Natural killer cell (primary cell): ENCODE data around the gene DIAPH3. TPM values are rescaled to one million over a fixed set of nuclear protein-coding genes. Genes with fewer than 3 reads are reported as not detected.

ENCODE experiments used
- ATAC-seq, 3 donors: fragments of 150-1000 bp in 2 of 3; fragments of 200-7000 bp in 1 of 3; cut with Tn5 transposase; 1 replicate in 1 of 3; 2 replicates in 2 of 3; pipeline ENCODE4 v1.10.0; 2021; ENCODE audit warnings: mild to moderate bottlenecking in 2 of 3, moderate library complexity in 2 of 3
- DNase-seq, 2 donors: peaks; one replicate each; pipeline versions ENCODE4 v3.0.0 to v3.0.0-alpha.2; 2013 to 2021; ENCODE audit warnings: mixed read lengths in 1 of 2
- H3K27ac ChIP-seq: one replicate; pipeline ENCODE4 v1.5.1; 2013; ENCODE audit warnings: mild to moderate bottlenecking, low read length
- H3K27me3 ChIP-seq: one replicate; pipeline ENCODE4 v1.6.1; 2013; ENCODE audit warnings: low read length; ENCODE audit not compliant: control insufficient read depth, insufficient read depth
- H3K36me3 ChIP-seq: one replicate; pipeline ENCODE4 v1.6.1; 2013; ENCODE audit warnings: low read length; ENCODE audit not compliant: control insufficient read depth, insufficient read depth
- H3K4me1 ChIP-seq: one replicate; pipeline ENCODE4 v1.6.1; 2013; ENCODE audit warnings: low read length; ENCODE audit not compliant: control insufficient read depth, insufficient read depth
- H3K4me3 ChIP-seq: one replicate; pipeline ENCODE4 v1.5.1; 2013; ENCODE audit warnings: low read length
- H3K9me3 ChIP-seq: one replicate; pipeline ENCODE4 v1.6.1; 2013; ENCODE audit warnings: low read length; ENCODE audit not compliant: control insufficient read depth, insufficient read depth
- H3K27ac Mint-ChIP-seq, 2 donors: one replicate each; pipeline ENCODE4 v1.8.0; 2022; ENCODE audit warnings: mild to moderate bottlenecking in 2 of 2, mixed read lengths in 2 of 2, moderate library complexity in 1 of 2
- H3K27me3 Mint-ChIP-seq, 2 donors: one replicate each; pipeline ENCODE4 v1.8.0; 2022; ENCODE audit warnings: low read depth in 2 of 2, mixed read lengths in 2 of 2
- H3K36me3 Mint-ChIP-seq: one replicate; pipeline ENCODE4 v1.8.0; 2022; ENCODE audit warnings: mixed read lengths
- H3K4me1 Mint-ChIP-seq, 2 donors: one replicate each; pipeline ENCODE4 v1.8.0; 2022; ENCODE audit warnings: mixed read lengths in 2 of 2
- H3K4me3 Mint-ChIP-seq: one replicate; pipeline ENCODE4 v1.8.0; 2022; ENCODE audit warnings: mild to moderate bottlenecking, moderate library complexity, mixed read lengths
- H3K9me3 Mint-ChIP-seq, 2 donors: one replicate each; pipeline ENCODE4 v1.8.0; 2022; ENCODE audit warnings: mixed read lengths in 2 of 2
- CTCF ChIP-seq: fragments of 200-600 bp; IDR thresholded peaks from one replicate; pipeline ENCODE4 v1.8.0; 2022; ENCODE audit warnings: antibody characterized with exemption
- WGBS: methylation state at CpG from one replicate; pipeline ENCODE4 v1.1.7; 2013; ENCODE audit warnings: missing lambda C conversion rate; ENCODE audit not compliant: insufficient coverage; 5-methylcytosine and 5-hydroxymethylcytosine counted together
- intact Hi-C: fragments of 100-400 bp; cut with micrococcal nuclease; formaldehyde crosslinking; loops from one replicate; pipeline ENCODE4 v1.14.2; 2022
- total RNA-seq, 4 donors: library from RNA; stranded (reverse); fragments of 120-200 nt in 1 of 4; gene quantifications; one replicate each; pipeline versions ENCODE4 v1.2.3 to v1.2.4, GENCODE V29; 2013 to 2022

Gene DIAPH3
- total RNA-seq = 1 to 10 TPM in 1 of 3 donors, under 1 TPM in 2; 0.54 to 1.0 (median 0.98) TPM
- 0.50 TPM for total RNA-seq (2013)

- Mint-ChIP-seq H3K27ac (peak within 1 kb of the TSS; percentile 86 to 94), H3K9me3 (no peaks in the 10 kb centered on the region), H3K4me3 (peak within 1 kb of the TSS; percentile 94), H3K4me1 (peaks cover 21 to 27% of the 10 kb centered on the region in 2 donors), H3K36me3 (no peaks in the 10 kb centered on the region), H3K27me3 (peaks cover 5 to 8% of the 10 kb centered on the region in 2 donors)
- no peak for TF ChIP-seq CTCF
- Histone ChIP-seq H3K27me3 (no peaks in the 10 kb centered on the region), H3K9me3 (no peaks in the 10 kb centered on the region), H3K4me3 (peak within 1 kb of the TSS; percentile 71), H3K27ac (peak within 1 kb of the TSS; percentile 69), H3K4me1 (peaks cover 9% of the 10 kb centered on the region), H3K36me3 (no peaks in the 10 kb centered on the region)
- DNase-seq (peak; percentile 91 to 94), ATAC-seq (peak; percentile 99 to 100 (median 99))
- WGBS = 0% methylated on average over 54 of the region's 54 CpGs
- intact Hi-C loops = loop anchor here (1.0 kb wide), 1 partner anchor 233 kb away; no protein-coding TSS in a partner anchor
Measured at GRCh38 chr13:60163478-60164233, at the start of gene DIAPH3. Gene DIAPH3, minus strand, starts transcription at chr13:60163928. Its CDS starts 162 bp downstream, at chr13:60163766.

- H3K27me3 ChIP-seq = peaks cover under 1% of the 10 kb centered on the region
- intact Hi-C loops = no loop called here
- H3K36me3 ChIP-seq = no peaks in the 10 kb centered on the region
- H3K9me3 ChIP-seq = no peaks in the 10 kb centered on the region
- Mint-ChIP-seq H3K27me3 (peaks cover 8 to 23% of the 10 kb centered on the region in 2 donors), H3K36me3 (no peaks in the 10 kb centered on the region), H3K4me3 (no peak overlapping the region), H3K9me3 (peaks cover 0 to 2% of the 10 kb centered on the region in 2 donors), H3K4me1 (peaks cover 5 to 6% of the 10 kb centered on the region in 2 donors), H3K27ac (no peak overlapping the region)
- DNase-seq (no peak), ATAC-seq (no peak)
- WGBS = no CpG with 5 or more reads among the region's 1 CpG
- no peaks in the 10 kb centered on the region for H3K4me1 ChIP-seq
- H3K4me3 ChIP-seq = no peak overlapping the region
- TF ChIP-seq CTCF = no peak
- no peak overlapping the region for H3K27ac ChIP-seq
Measured at GRCh38 chr13:60213236-60213744, 49.6 kb upstream of the DIAPH3 start.

- DNase-seq (no peak), ATAC-seq (no peak)
- Histone ChIP-seq H3K27ac (no peak overlapping the region), H3K4me3 (no peak overlapping the region), H3K36me3 (no peaks in the 10 kb centered on the region), H3K27me3 (peaks cover 5% of the 10 kb centered on the region), H3K9me3 (no peaks in the 10 kb centered on the region), H3K4me1 (no peaks in the 10 kb centered on the region)
- Mint-ChIP-seq H3K4me3 (no peak overlapping the region), H3K4me1 (no peaks in the 10 kb centered on the region), H3K9me3 (peaks cover 0 to 2% of the 10 kb centered on the region in 2 donors), H3K27ac (no peak overlapping the region), H3K27me3 (peaks cover 8 to 15% of the 10 kb centered on the region in 2 donors), H3K36me3 (no peaks in the 10 kb centered on the region)
- 75% methylated on average over 2 of the region's 2 CpGs for WGBS
- intact Hi-C loops = no loop called here
- TF ChIP-seq CTCF = no peak
Measured at GRCh38 chr13:60211548-60211947, 47.8 kb upstream of the DIAPH3 start.
